Measurements from ENCODE around the gene UPK3A. TPM values are rescaled to one million over a fixed set of nuclear protein-coding genes. Genes with fewer than 3 reads are reported as not detected.

The UPK3A gene
- total and polyA plus RNA-seq, 2 of the 13 experiments (the other 11 are each of a cell fraction or from before 2014, with no cell fraction given), result 10.5 to 13.8 TPM

DNA sequence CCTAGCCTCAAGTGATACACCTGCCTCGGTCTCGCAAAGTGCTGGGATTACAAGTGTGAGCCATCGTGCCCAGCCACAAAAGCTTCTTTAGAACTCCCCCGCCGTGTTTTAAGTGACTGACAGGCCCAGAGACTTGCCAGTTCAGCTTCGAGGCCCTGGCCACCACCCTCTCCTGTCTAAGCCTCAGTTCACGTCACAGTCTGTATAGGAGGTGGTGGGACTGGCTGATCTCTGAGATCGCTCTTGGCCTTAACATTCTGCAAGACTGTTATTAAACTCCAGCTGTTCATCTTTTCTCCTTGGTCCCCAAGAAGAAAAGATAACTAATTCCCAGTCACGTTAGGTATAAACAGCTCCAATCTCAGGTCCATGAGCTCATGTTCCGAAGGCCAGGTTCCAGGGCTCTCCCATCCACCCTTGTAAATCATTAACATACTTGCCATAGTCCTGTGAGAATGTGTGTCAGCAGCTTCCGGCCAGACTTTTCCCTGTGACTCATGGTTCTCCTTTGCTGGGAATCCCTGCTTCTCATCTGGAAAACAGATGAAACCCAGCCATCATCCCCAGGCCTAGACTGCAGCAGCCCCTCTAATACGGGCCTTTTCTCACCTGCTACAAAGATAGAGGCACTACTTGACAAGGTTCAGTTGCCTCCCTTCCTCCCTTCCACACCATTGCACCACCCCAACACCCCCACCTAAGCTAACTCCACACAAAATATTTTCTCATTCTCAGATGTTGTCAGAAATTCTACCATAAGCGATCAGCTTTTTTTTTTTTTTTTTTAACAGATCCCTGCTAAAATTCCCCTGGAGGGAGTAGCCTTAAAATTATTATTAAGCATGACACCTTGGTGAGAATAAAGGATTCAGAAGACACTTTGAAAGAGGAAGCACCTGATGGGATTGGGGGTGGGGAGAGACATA lies 38.4 kb upstream of the UPK3A start (continued):
- TF ChIP-seq DPF2 (CRISPR knock-in tag; IDR thresholded peaks at IDR 0.05; ENCODE audit: borderline replicate concordance, low read depth), result peak; percentile 59; the same call in 1 of the 2 replicates
- TF ChIP-seq TOE1 (CRISPR knock-in tag; IDR thresholded peaks at IDR 0.05), result no peak
- TF ChIP-seq, protein P1, sequence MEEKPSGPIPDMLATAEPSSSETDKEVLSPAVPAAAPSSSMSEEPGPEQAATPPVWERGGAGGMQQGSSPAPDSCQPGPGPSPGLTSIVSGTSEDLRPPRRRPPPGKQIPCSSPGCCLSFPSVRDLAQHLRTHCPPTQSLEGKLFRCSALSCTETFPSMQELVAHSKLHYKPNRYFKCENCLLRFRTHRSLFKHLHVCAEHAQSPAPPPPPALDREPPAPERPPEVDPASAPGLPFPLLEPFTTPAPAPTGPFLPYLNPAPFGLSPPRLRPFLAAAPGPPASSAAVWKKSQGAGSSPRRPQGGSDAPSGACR (CRISPR knock-in tag; IDR thresholded peaks at IDR 0.05), result no peak
- no peak for TF ChIP-seq KDM5A (IDR thresholded peaks at IDR 0.05; ENCODE audit: borderline replicate concordance, low read length)
- peak; percentile 66; the same call in 1 of the 2 replicates for TF ChIP-seq FOXO1 (CRISPR knock-in tag; IDR thresholded peaks at IDR 0.05)
- TF ChIP-seq, protein P2, sequence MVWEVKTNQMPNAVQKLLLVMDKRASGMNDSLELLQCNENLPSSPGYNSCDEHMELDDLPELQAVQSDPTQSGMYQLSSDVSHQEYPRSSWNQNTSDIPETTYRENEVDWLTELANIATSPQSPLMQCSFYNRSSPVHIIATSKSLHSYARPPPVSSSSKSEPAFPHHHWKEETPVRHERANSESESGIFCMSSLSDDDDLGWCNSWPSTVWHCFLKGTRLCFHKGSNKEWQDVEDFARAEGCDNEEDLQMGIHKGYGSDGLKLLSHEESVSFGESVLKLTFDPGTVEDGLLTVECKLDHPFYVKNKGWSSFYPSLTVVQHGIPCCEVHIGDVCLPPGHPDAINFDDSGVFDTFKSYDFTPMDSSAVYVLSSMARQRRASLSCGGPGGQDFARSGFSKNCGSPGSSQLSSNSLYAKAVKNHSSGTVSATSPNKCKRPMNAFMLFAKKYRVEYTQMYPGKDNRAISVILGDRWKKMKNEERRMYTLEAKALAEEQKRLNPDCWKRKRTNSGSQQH (CRISPR knock-in tag; IDR thresholded peaks at IDR 0.05; ENCODE audit: low read depth), result 0 out of 2 replicates have a peak, but pooled peaks have one; percentile 53
- peak; percentile 73; the same call in 1 of the 2 replicates for TF ChIP-seq JUN (CRISPR knock-in tag; IDR thresholded peaks at IDR 0.05)
- TF ChIP-seq ZNF678 (CRISPR knock-in tag; IDR thresholded peaks at IDR 0.05), result no peak
- TF ChIP-seq, protein P3, sequence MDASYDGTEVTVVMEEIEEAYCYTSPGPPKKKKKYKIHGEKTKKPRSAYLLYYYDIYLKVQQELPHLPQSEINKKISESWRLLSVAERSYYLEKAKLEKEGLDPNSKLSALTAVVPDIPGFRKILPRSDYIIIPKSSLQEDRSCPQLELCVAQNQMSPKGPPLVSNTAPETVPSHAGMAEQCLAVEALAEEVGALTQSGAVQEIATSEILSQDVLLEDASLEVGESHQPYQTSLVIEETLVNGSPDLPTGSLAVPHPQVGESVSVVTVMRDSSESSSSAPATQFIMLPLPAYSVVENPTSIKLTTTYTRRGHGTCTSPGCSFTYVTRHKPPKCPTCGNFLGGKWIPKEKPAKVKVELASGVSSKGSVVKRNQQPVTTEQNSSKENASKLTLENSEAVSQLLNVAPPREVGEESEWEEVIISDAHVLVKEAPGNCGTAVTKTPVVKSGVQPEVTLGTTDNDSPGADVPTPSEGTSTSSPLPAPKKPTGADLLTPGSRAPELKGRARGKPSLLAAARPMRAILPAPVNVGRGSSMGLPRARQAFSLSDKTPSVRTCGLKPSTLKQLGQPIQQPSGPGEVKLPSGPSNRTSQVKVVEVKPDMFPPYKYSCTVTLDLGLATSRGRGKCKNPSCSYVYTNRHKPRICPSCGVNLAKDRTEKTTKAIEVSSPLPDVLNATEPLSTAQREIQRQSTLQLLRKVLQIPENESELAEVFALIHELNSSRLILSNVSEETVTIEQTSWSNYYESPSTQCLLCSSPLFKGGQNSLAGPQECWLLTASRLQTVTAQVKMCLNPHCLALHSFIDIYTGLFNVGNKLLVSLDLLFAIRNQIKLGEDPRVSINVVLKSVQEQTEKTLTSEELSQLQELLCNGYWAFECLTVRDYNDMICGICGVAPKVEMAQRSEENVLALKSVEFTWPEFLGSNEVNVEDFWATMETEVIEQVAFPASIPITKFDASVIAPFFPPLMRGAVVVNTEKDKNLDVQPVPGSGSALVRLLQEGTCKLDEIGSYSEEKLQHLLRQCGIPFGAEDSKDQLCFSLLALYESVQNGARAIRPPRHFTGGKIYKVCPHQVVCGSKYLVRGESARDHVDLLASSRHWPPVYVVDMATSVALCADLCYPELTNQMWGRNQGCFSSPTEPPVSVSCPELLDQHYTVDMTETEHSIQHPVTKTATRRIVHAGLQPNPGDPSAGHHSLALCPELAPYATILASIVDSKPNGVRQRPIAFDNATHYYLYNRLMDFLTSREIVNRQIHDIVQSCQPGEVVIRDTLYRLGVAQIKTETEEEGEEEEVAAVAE (CRISPR knock-in tag; IDR thresholded peaks at IDR 0.05; ENCODE audit: borderline replicate concordance), result 0 out of 2 replicates have a peak, but pooled peaks have one; percentile 22
- TF ChIP-seq HNF4A (CRISPR knock-in tag; IDR thresholded peaks at IDR 0.05), result peak; percentile 77
- TF ChIP-seq, protein P4, sequence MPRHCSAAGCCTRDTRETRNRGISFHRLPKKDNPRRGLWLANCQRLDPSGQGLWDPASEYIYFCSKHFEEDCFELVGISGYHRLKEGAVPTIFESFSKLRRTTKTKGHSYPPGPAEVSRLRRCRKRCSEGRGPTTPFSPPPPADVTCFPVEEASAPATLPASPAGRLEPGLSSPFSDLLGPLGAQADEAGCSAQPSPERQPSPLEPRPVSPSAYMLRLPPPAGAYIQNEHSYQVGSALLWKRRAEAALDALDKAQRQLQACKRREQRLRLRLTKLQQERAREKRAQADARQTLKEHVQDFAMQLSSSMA (CRISPR knock-in tag; IDR thresholded peaks at IDR 0.05), result peak; percentile 62; the same call in 1 of the 2 replicates
- TF ChIP-seq, protein P5, sequence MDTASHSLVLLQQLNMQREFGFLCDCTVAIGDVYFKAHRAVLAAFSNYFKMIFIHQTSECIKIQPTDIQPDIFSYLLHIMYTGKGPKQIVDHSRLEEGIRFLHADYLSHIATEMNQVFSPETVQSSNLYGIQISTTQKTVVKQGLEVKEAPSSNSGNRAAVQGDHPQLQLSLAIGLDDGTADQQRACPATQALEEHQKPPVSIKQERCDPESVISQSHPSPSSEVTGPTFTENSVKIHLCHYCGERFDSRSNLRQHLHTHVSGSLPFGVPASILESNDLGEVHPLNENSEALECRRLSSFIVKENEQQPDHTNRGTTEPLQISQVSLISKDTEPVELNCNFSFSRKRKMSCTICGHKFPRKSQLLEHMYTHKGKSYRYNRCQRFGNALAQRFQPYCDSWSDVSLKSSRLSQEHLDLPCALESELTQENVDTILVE (CRISPR knock-in tag; IDR thresholded peaks at IDR 0.05), result peak; percentile 46; the same call in 1 of the 2 replicates
- TF ChIP-seq NCOR1 (IDR thresholded peaks at IDR 0.05; ENCODE audit: borderline replicate concordance, low read length), result peak; percentile 64; the same call in 1 of the 2 replicates
- TF ChIP-seq ZNF598 (CRISPR knock-in tag; IDR thresholded peaks at IDR 0.05; ENCODE audit: borderline replicate concordance), result no peak
- peak; percentile 41; the same call in 1 of the 2 replicates for TF ChIP-seq RARA (CRISPR knock-in tag; IDR thresholded peaks at IDR 0.05)
- TF ChIP-seq GABPA (IDR thresholded peaks at IDR 0.05; ENCODE audit: low read depth, low read length), result no peak
- peak; percentile 76 for TF ChIP-seq GABPA (CRISPR knock-in tag; IDR thresholded peaks at IDR 0.05; ENCODE audit: low read depth)
- TF ChIP-seq MTF1 (CRISPR knock-in tag; IDR thresholded peaks at IDR 0.05), result no peak
- TF ChIP-seq, protein P6, sequence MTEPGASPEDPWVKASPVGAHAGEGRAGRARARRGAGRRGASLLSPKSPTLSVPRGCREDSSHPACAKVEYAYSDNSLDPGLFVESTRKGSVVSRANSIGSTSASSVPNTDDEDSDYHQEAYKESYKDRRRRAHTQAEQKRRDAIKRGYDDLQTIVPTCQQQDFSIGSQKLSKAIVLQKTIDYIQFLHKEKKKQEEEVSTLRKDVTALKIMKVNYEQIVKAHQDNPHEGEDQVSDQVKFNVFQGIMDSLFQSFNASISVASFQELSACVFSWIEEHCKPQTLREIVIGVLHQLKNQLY (CRISPR knock-in tag; IDR thresholded peaks at IDR 0.05), result peak; percentile 59; the same call in 1 of the 2 replicates
